GM03348 (cell line): ENCODE data around the gene ABCG2.

Experiments used
- DNase-seq: peaks from one replicate; pipeline ENCODE4 v3.0.0; 2012; ENCODE audit warnings: low spot score

ABCG2 gene

DNA sequence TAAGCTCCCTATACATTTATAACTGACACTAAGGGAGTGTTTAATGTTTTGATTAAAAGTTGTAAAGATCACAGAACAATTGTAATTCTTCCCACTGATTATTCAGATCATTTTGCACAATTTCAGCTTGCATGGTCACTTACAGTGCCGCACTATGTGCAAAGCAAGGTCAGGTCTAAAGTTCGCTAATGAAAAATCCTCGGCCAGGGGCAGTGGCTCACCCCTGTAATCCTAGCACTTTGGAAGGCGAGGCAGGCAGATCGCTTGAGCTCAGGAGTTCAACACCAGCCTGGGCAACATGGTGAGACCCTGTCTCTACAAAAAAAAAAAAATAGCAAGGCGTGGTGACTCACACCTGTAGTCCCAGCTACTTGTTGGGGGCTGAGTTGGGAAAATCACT, 94.0 kb downstream of the ABCG2 start:
- no peak for DNase-seq

DNA sequence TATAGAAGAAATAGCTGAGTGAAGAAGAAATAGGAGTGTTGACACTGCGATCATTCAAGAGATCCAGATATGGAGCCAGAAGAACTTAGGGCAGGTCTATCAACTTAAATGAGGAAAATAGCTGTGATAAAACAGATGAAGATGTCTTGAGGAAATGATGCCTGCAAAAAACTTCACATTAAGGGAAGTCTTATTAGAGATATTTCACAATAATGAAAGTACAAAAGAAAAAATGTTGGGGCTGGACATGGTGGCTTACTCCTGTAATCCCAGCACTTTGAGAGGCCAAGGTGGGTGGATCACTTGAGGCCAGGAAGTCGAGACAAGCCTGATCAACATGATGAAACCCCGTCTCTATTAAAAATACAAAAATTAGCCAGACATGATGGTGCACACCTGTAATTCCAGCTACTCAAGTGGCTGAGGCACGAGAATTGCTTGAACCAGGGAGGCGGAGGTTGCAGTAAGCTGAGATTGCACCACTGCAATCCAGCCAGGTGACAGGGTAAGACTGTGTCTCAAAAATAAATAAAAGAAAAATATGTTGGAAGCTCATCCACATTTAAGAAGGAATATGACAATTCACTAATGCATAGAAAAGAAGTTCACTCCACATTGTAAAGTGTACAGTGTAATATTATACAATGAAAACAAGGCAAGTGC, 94.7 kb downstream of the ABCG2 start:
- DNase-seq = no peak

DNA sequence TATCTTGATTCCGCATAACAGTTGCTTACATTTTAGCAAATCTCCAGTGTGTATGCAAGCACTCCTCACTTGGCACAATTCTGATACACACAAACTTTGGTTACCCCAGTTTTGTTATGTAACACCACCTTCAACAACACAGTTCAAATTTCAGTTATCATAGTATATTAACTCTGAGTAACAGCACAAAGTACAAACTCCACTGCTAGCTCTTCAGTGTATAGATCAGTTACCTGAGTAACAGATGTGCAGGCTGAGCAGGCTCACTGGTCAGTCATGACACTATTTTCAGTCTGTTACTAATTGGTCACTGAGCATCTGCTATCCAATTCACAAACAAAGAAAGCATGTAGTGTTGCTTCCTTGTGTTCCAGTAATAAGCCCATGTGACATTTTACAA, 95.6 kb downstream of the ABCG2 start:
- DNase-seq = no peak

DNA sequence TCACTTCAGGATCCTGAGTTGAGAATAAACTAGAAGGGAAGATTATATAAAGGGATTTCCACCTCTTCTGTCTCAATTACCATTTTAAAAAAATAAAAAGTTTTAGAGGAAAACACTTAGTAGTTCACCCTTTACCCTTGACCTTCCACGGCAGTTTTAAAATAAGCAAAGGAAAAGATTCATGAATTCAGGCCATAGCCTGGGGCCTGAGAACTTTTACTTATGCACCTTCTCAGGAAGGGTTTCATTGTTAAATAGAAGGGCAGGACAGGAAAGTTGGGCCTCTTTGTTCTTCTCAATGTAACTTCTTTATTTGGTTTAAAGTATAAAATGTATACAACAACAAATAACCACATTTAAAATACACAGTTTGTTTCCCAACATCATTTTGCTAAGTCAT, 96.1 kb downstream of the ABCG2 start:
- no peak for DNase-seq

DNA sequence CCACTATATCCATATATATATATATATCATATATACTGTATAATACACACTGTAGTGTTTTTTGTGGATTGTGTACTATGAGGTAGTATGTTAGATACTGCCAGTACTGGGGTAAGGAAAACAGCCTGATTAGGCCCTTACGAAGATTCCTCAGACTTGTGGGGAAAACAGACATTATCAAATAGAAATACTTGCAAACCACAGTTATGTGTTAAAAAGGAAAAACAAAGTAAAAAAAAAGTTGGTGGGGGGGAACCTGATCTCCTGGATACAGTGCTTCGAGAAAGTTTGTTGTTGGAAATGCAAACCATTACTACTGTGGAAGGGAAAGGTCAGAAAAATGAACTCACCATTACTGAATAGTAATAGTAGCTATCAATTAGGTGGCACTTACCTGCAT, 98.0 kb downstream of the ABCG2 start:
- DNase-seq = no peak

DNA sequence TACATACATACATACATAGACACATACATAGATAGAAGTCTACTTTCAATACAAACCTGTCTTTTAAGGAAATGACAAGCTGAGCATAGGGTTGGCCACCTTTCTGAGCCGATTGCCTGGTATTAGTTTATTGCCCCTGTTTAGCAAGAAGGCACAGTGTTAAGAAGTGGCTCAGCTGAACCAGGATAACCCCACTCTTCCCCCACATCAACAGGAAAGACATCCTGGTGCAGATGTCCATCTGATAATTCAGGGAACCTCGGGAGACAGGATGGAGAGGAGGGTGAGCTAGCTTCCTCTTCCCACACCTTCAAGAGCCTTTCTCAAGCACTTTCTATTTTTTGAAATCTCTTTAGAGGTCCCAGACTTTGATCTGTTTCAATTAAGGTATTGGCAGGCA, 98.7 kb downstream of the ABCG2 start:
- DNase-seq = no peak

DNA sequence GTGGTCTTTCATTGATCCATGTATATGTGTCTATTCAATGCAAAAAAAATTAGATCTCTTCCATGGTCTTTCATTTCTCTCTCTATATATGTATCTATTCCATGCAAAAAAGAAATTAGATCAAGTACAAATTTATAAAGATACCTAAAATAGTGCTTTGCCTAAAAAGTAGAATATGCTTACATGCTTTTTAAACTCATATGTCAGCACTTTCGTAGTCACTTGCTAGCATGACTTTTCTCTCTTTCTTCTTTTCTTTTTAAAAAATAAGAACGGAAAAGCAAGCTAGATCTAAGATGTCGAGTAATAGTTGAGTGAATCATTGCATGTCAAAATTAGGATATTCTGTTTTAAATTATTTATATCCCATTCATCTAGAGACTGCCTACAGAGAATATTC, 100.1 kb downstream of the ABCG2 start:
- DNase-seq = no peak

DNA sequence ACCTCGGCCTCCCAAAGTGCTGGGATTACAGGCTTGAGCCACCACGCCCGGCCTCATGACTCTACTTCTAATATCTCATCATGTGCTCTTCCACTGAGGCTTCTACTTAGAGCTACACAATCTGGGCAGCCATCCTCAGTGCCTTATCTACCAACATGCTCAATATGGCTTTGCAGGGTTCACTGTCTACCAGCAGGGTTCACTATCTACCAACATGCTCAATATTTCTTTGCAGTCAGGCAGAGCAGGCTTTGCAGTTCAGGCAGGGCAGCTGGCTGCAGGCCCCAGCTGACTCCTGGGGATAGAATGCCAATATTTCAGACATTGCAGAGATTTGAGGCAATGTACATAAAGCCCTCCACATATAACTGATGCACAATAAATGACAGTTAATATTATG, 103.5 kb downstream of the ABCG2 start:
- peak; percentile 27 for DNase-seq

DNA sequence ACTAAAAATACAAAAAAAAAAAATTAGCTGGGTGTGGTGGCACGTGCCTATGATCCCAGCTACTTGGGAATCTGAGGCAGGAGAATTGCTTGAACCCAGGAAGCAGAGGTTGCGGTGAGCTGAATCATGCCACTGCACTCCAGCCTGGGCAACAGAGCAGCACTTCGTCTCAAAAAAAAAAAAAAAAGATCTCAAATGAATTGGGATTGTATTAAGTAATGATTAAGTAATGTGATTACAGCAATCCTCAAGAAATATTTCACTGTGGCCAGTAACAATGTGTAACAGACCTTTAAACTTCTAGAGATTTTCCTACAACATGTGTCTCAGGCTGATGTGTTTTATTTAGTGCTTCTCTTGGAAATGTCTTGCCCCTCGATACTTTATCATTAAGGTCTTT, 104.2 kb downstream of the ABCG2 start:
- no peak for DNase-seq

DNA sequence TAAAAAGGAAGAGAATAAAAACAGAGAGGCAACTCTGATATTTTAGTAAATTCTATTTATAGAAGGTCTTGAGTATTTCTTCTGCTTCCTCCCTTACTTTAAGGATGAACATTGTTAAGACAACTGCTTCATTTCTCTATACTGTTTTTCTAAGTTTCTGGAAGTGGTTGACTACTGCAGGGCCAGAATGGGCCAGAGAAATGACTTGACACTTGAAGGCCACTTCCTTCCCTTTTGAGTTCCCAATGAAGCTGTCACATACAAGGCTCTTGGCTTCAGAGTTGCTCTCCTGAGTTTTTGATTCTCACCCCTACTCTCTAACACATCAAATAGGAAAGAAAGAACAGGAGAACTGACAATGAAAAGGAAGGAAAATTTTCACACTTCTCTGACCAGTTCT, 113.4 kb downstream of the ABCG2 start:
- no peak for DNase-seq

DNA sequence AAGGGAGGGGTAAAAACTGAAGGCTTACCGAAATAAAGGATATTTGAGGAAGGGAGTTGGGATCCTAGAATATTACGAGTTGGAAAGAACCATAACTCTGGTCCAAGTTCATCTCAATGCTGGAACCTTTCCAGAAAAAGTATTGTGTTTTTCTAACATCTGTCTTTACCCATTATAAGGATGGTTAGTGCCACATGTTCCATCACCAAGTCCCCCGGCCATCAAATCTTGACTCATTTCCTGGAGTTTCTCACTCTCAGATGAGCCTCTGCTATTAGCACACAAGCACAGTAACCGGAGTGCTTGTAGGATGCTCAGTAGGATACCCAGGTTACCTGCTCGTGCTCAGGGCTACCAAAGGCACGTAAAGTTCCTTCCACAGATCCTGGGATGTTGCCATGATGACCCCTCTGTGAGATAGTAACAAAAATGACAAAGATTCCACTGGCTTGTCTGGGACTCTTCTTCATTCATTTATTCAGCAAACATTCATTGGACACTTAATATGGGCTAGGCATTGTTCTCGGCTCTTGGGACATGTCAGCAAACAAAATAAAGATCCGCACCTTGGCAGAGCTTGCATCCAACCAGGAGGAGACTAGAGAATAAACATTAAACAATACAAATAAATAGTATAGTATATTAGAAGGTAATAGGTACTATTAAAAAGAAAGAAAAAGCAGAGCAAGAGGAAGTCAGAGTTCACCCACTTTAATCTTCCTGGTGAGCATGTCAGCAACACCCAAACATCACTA, 114.7 kb downstream of the ABCG2 start:
- no peak for DNase-seq

DNA sequence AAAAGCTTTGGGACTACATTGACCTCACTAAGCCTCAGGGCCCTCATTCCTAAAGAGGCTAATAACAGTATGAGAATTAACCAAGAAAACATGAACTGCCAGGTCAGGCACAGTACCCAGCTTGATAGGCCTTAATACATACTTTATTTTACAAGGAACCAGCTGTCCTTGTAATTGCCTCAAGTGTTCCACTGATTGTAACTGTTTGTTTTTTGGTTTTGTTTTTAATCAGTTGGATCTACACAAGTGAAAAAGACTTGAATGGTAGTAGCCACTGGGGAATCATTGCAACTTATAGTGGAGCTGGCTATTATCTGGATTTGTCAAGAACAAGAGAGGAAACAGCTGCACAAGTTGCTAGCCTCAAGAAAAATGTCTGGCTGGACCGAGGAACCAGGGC, 115.4 kb downstream of the ABCG2 start:
- no peak for DNase-seq

DNA sequence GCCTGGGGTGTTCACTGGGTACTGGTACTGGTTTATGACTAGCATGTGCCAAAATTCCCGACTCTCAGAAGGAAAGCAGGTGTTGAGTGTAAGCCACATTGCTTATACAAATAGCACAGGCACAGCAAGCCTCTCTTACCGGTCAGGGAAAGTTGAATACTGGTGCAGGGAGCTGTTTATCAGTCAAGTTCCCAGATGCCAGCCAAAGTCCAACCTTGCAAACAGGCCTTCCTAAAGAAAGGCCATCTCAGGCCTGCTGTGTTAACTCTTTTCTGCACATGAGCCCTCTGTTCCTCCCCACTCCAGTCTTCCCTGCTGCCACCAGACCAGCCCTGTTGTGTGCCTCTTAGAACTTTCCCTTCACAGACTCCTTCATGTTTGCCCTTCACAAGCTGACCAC, 116.8 kb downstream of the ABCG2 start:
- no peak for DNase-seq

DNA sequence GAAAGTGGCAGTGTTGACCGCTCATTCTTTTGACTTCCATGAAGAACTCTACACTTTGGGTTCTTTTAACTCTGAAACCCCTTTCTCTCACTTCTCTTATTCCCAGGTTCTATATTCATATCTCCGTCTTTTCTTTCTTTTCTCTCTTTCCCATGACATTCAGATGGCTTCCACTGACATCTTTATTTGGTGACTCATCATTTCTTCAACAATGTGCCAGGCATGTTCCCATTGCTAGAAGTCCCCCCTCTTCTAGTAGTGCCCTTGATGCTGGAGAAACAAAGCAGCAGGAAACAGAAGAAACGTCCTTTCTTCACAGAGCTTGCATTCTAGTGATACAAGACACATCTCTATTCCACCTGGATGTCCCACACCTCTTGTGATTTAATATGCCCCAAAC, 117.7 kb downstream of the ABCG2 start:
- DNase-seq = no peak
